ENCODE measurements around the gene MICALL1.

DNA sequence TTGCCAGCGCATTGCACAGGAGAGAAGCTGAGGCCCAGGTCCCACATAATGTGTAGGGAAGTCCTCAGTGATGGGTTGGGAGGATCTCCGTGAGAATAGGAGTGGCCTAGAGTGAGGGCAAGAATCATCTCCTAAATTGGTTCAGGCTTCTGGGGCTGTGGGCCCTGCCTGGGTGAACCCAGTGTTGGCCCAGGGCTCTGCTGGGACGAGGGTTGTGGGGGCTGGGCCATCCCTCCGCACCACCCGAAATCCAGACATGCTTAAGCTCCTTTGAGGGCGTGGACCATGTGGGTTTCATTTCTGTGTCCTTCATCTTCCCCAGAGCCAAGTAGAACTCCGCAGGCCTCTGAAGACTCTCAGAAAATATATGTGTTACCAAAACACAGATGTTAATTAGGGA, 3.7 kb downstream of the MICALL1 start:
- TF ChIP-seq, protein P1, sequence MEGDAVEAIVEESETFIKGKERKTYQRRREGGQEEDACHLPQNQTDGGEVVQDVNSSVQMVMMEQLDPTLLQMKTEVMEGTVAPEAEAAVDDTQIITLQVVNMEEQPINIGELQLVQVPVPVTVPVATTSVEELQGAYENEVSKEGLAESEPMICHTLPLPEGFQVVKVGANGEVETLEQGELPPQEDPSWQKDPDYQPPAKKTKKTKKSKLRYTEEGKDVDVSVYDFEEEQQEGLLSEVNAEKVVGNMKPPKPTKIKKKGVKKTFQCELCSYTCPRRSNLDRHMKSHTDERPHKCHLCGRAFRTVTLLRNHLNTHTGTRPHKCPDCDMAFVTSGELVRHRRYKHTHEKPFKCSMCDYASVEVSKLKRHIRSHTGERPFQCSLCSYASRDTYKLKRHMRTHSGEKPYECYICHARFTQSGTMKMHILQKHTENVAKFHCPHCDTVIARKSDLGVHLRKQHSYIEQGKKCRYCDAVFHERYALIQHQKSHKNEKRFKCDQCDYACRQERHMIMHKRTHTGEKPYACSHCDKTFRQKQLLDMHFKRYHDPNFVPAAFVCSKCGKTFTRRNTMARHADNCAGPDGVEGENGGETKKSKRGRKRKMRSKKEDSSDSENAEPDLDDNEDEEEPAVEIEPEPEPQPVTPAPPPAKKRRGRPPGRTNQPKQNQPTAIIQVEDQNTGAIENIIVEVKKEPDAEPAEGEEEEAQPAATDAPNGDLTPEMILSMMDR (IDR thresholded peaks at IDR 0.05), result no peak
- TF ChIP-seq POLR2A (IDR thresholded peaks at IDR 0.05), result no peak
